Fibroblast of lung (primary cell): ENCODE results near the gene RBBP6. TPM values are rescaled to one million over a fixed set of nuclear protein-coding genes. Genes with fewer than 3 reads are reported as not detected.

Experiments used
- DNase-seq, 2 donors: peaks; one replicate each; pipeline versions ENCODE4 v3.0.0 to v3.0.0-alpha.2; 2010; ENCODE audit warnings: low read depth in 2 of 2
- H2AFZ ChIP-seq: 2 replicates; pipeline ENCODE4 v1.5.1; 2012; ENCODE audit warnings: low read length, control low read depth, inconsistent platforms
- H3K27ac ChIP-seq: 2 replicates; pipeline ENCODE4 v1.5.1; 2011; ENCODE audit warnings: low read length, control low read depth; ENCODE audit not compliant: insufficient read depth
- H3K27me3 ChIP-seq: 2 replicates; pipeline ENCODE4 v1.5.1; 2011; ENCODE audit warnings: mild to moderate bottlenecking, low read length; ENCODE audit not compliant: control insufficient read depth, insufficient read depth
- H3K36me3 ChIP-seq: 2 replicates; pipeline ENCODE4 v1.5.1; 2011; ENCODE audit warnings: low read length; ENCODE audit not compliant: control insufficient read depth, insufficient read depth
- H3K4me1 ChIP-seq: 2 replicates; pipeline ENCODE4 v1.5.1; 2011; ENCODE audit warnings: low read length; ENCODE audit not compliant: control insufficient read depth, insufficient read depth; ENCODE audit errors: extremely low read depth
- H3K4me2 ChIP-seq: 2 replicates; pipeline ENCODE4 v1.5.1; 2011; ENCODE audit warnings: low read length, control low read depth; ENCODE audit not compliant: insufficient read depth; ENCODE audit errors: extremely low read depth
- H3K4me3 ChIP-seq, 4 experiments: fragments of 200-600 bp in 1 of 4; sonication (generic) in 1 of 4; replicated peaks in 1 of 4; 2 replicates each; pipeline ENCODE4 v1.5.1; 2011 to 2016; ENCODE audit warnings: low read length in 4 of 4, low read depth in 3 of 4, mild to moderate bottlenecking in 3 of 4, control low read depth in 2 of 4, inconsistent platforms in 1 of 4, mixed read lengths in 1 of 4; ENCODE audit not compliant: insufficient read depth in 1 of 4; ENCODE audit errors: control extremely low read depth in 1 of 4
- H3K79me2 ChIP-seq: 2 replicates; pipeline ENCODE4 v1.5.1; 2012; ENCODE audit warnings: mild to moderate bottlenecking, low read length, inconsistent platforms; ENCODE audit not compliant: control insufficient read depth, insufficient read depth
- H3K9ac ChIP-seq: 2 replicates; pipeline ENCODE4 v1.5.1; 2011; ENCODE audit warnings: mild to moderate bottlenecking, low read length, control low read depth; ENCODE audit not compliant: insufficient read depth
- H3K9me3 ChIP-seq: 2 replicates; pipeline ENCODE4 v1.5.1; 2012; ENCODE audit warnings: low read depth, low read length; ENCODE audit not compliant: control insufficient read depth, insufficient read depth
- H4K20me1 ChIP-seq: 2 replicates; pipeline ENCODE4 v1.5.1; 2011; ENCODE audit warnings: low read length; ENCODE audit not compliant: control insufficient read depth, insufficient read depth; ENCODE audit errors: extremely low read depth
- CTCF ChIP-seq, 2 donors: IDR thresholded peaks in 1 of 2; conservative IDR thresholded peaks in 1 of 2; 1 replicate in 1 of 2; 2 replicates in 1 of 2; pipeline ENCODE4 v1.5.1; 2011 to 2012; ENCODE audit warnings: low read length in 2 of 2, control low read depth in 1 of 2, inconsistent platforms in 1 of 2, low read depth in 1 of 2, mild to moderate bottlenecking in 1 of 2
- EZH2 ChIP-seq: IDR thresholded peaks from 2 replicates; pipeline ENCODE4 v1.5.1; 2012; ENCODE audit warnings: low read length, control low read depth, mild to moderate bottlenecking; ENCODE audit errors: missing control alignments
- polyA plus RNA-seq, 2 donors: library from polyadenylated mRNA; depleted of rRNA in 1 of 2; stranded (reverse) in 1 of 2; unstranded in 1 of 2; fragments of >200 nt; gene quantifications; 2 replicates each; pipeline ENCODE4 v1.2.1, GENCODE V29; 2011 to 2012; ENCODE audit warnings: missing spikeins in 1 of 2
- total RNA-seq: library from RNA; depleted of rRNA; stranded (reverse); fragments of >200 nt; gene quantifications from 2 replicates; pipeline ENCODE4 v1.2.1, GENCODE V29; 2014

RBBP6 gene
- total and polyA plus RNA-seq, 2 donors (not counting 1 experiment from before 2014, with no cell fraction given), result 16.8 to 26.4 TPM

- no peaks in the 10 kb centered on the region for H4K20me1 ChIP-seq
- H3K4me3 ChIP-seq, result no peak overlapping the region
- no peaks in the 10 kb centered on the region for H3K79me2 ChIP-seq
- H3K36me3 ChIP-seq, result no peaks in the 10 kb centered on the region
- no peak overlapping the region for H3K9ac ChIP-seq
- no peaks in the 10 kb centered on the region for H3K9me3 ChIP-seq
- H3K4me1 ChIP-seq, result no peaks in the 10 kb centered on the region
- no peak overlapping the region for H3K4me2 ChIP-seq
- no peak overlapping the region for H3K27ac ChIP-seq
- TF ChIP-seq EZH2 (no peak), CTCF (conservative IDR thresholded peaks at IDR 0.05 in 1 of 2, IDR thresholded peaks at IDR 0.05 in 1 of 2; ENCODE audit: low read depth in 1 of 2, low read length in 2 of 2) (no peak)
- no peak overlapping the region for H2AFZ ChIP-seq
- H3K27me3 ChIP-seq, result peaks cover 2% of the 10 kb centered on the region
- DNase-seq, result no peak
Measured at GRCh38 chr16:24522751-24523150, 16.6 kb upstream of the RBBP6 start.

GRCh38 chr16:24523569-24523968 is 15.8 kb upstream of the RBBP6 start:
- Histone ChIP-seq H4K20me1 (no peaks in the 10 kb centered on the region), H3K27ac (no peak overlapping the region), H3K4me1 (no peaks in the 10 kb centered on the region), H3K9ac (no peak overlapping the region), H3K79me2 (no peaks in the 10 kb centered on the region), H2AFZ (no peak overlapping the region), H3K4me3 (no peak overlapping the region), H3K9me3 (no peaks in the 10 kb centered on the region), H3K36me3 (no peaks in the 10 kb centered on the region), H3K27me3 (peaks cover 2% of the 10 kb centered on the region), H3K4me2 (no peak overlapping the region)
- no peak for TF ChIP-seq CTCF (conservative IDR thresholded peaks at IDR 0.05 in 1 of 2, IDR thresholded peaks at IDR 0.05 in 1 of 2; ENCODE audit: low read depth in 1 of 2, low read length in 2 of 2)
- TF ChIP-seq EZH2, result no peak
- DNase-seq, result no peak

GRCh38 chr16:24524855-24525677 is 14.3 kb upstream of the RBBP6 start:
- Histone ChIP-seq H2AFZ (no peak overlapping the region), H3K79me2 (no peaks in the 10 kb centered on the region), H3K4me3 (no peak overlapping the region), H3K9ac (no peak overlapping the region), H3K9me3 (no peaks in the 10 kb centered on the region), H4K20me1 (no peaks in the 10 kb centered on the region), H3K4me1 (no peaks in the 10 kb centered on the region), H3K27ac (no peak overlapping the region), H3K27me3 (peaks cover 2% of the 10 kb centered on the region), H3K36me3 (no peaks in the 10 kb centered on the region), H3K4me2 (no peak overlapping the region)
- DNase-seq, result peak in 1 of 2 donors; percentile 31
- TF ChIP-seq CTCF (conservative IDR thresholded peaks at IDR 0.05 in 1 of 2, IDR thresholded peaks at IDR 0.05 in 1 of 2; ENCODE audit: low read depth in 1 of 2, low read length in 2 of 2), result no peak
- TF ChIP-seq EZH2, result no peak
